SK-N-SH (cell line): ENCODE measurements around the gene SLC1A3. TPM values are rescaled to one million over a fixed set of nuclear protein-coding genes. Genes with fewer than 3 reads are reported as not detected.

ENCODE experiments used
- CTCF ChIA-PET: fragments of 300-600, 350-600 bp; formaldehyde crosslinking; extraction: SDS; loops from one replicate; lab custom pipeline; 2021; lab: Yijun Ruan, JAX
- POLR2A ChIA-PET: fragments of 350-600 bp; sonication (Branson Sonifier 250); formaldehyde crosslinking; extraction: SDS; loops from one replicate; lab custom pipeline; 2020; ENCODE audit warnings: antibody characterized with exemption, inconsistent platforms; lab: Yijun Ruan, JAX
- DNase-seq: peaks from one replicate; pipeline ENCODE4 v3.0.0; 2012
- H2AFZ ChIP-seq: fragments of 200-600 bp; sonication (generic); 2 replicates; pipeline ENCODE4 v1.8.1; 2016; ENCODE audit warnings: antibody characterized with exemption, mild to moderate bottlenecking, low read depth
- H3F3A ChIP-seq: fragments of 200-600 bp; sonication (generic); replicated peaks from 2 replicates; pipeline ENCODE3; 2016; ENCODE audit warnings: antibody characterized with exemption, mild to moderate bottlenecking; ENCODE audit not compliant: insufficient read depth
- H3K27ac ChIP-seq, 2 experiments: fragments of 200-500 bp in 1 of 2; fragments of 200-600 bp in 1 of 2; sonication (Bioruptor generic) in 1 of 2; sonication (generic), shearing (Covaris generic) in 1 of 2; 2 replicates each; pipeline versions ENCODE4 v1.5.1 to v1.6.1; 2014 to 2016; ENCODE audit warnings: low read depth in 2 of 2, inconsistent platforms in 1 of 2, low read length in 1 of 2, mild to moderate bottlenecking in 1 of 2, mixed read lengths in 1 of 2
- H3K27me3 ChIP-seq: fragments of 200-600 bp; sonication (generic), shearing (Covaris generic); 2 replicates; pipeline ENCODE4 v1.6.1; 2016; ENCODE audit warnings: mixed run types; ENCODE audit not compliant: insufficient read depth
- H3K36me3 ChIP-seq, 2 experiments: fragments of 200-500 bp in 1 of 2; fragments of 200-600 bp in 1 of 2; sonication (Bioruptor generic) in 1 of 2; sonication (generic) in 1 of 2; replicated peaks in 1 of 2; 2 replicates each; pipeline versions ENCODE3 to v1.5.1; 2014 to 2016; ENCODE audit warnings: low read length in 1 of 2, mild to moderate bottlenecking in 1 of 2; ENCODE audit not compliant: insufficient read depth in 2 of 2, control insufficient read depth in 1 of 2
- H3K4me1 ChIP-seq, 2 experiments: fragments of 200-500 bp in 1 of 2; fragments of 200-600 bp in 1 of 2; sonication (Bioruptor generic) in 1 of 2; sonication (generic), shearing (Covaris generic) in 1 of 2; 2 replicates each; pipeline versions ENCODE4 v1.5.1 to v1.6.1; 2014 to 2016; ENCODE audit warnings: low read depth in 1 of 2, low read length in 1 of 2, mixed run types in 1 of 2; ENCODE audit not compliant: insufficient read depth in 2 of 2, control insufficient read depth in 1 of 2
- H3K4me2 ChIP-seq: fragments of 200-600 bp; sonication (generic), shearing (Covaris generic); 2 replicates; pipeline ENCODE4 v1.6.1; 2017; ENCODE audit warnings: mixed run types
- H3K4me3 ChIP-seq, 2 experiments: fragments of 200-500 bp in 1 of 2; fragments of 200-600 bp in 1 of 2; sonication (Bioruptor generic) in 1 of 2; sonication (generic), shearing (Covaris generic) in 1 of 2; 2 replicates each; pipeline versions ENCODE4 v1.5.1 to v1.8.1; 2014 to 2016; ENCODE audit warnings: low read depth in 2 of 2, inconsistent platforms in 1 of 2, low read length in 1 of 2, mild to moderate bottlenecking in 1 of 2, mixed read lengths in 1 of 2, moderate library complexity in 1 of 2
- H3K79me2 ChIP-seq: fragments of 200-600 bp; sonication (generic); 2 replicates; pipeline ENCODE4 v1.8.1; 2017; ENCODE audit warnings: mild to moderate bottlenecking; ENCODE audit not compliant: insufficient read depth
- H3K9ac ChIP-seq: fragments of 200-600 bp; sonication (generic); 2 replicates; pipeline ENCODE4 v1.6.1; 2017; ENCODE audit warnings: mixed run types
- H3K9me2 ChIP-seq: fragments of 200-600 bp; sonication (generic); 2 replicates; pipeline ENCODE4 v1.6.1; 2017; ENCODE audit warnings: mixed run types
- H3K9me3 ChIP-seq: fragments of 200-600 bp; sonication (generic); 2 replicates; pipeline ENCODE4 v1.6.1; 2017; ENCODE audit warnings: mixed run types, mild to moderate bottlenecking, moderate library complexity
- H4K20me1 ChIP-seq: fragments of 200-600 bp; sonication (generic); 2 replicates; pipeline ENCODE4 v1.6.1; 2017; ENCODE audit warnings: mild to moderate bottlenecking, mixed run types; ENCODE audit not compliant: insufficient read depth
- CHD2 ChIP-seq: fragments of 150-350 bp; IDR thresholded peaks from 2 replicates; pipeline ENCODE4 v1.6.1; 2018; ENCODE audit warnings: low read length; ENCODE audit not compliant: partially characterized antibody
- ELF1 ChIP-seq: IDR thresholded peaks from 2 replicates; pipeline ENCODE4 v1.4.0; 2012
- EZH2phosphoT487 ChIP-seq: fragments of 200-600 bp; sonication (generic); IDR thresholded peaks from 2 replicates; pipeline ENCODE4 v1.6.1; 2017; ENCODE audit warnings: low read depth, mixed run types, mild to moderate bottlenecking, antibody characterized with exemption, moderate library complexity, borderline replicate concordance
- FOSL2 ChIP-seq: IDR thresholded peaks from 2 replicates; pipeline ENCODE4 v1.4.0; 2012; ENCODE audit warnings: low read depth, mild to moderate bottlenecking, moderate library complexity, borderline replicate concordance
- MXI1 ChIP-seq: IDR thresholded peaks from 2 replicates; pipeline ENCODE4 v1.6.1; 2012; ENCODE audit warnings: mild to moderate bottlenecking, low read depth, low read length, improper control_type of control experiment
- NRF1 ChIP-seq: IDR thresholded peaks from 2 replicates; pipeline ENCODE4 v1.6.1; 2012; ENCODE audit warnings: low read depth, mild to moderate bottlenecking, low read length
- RAD21 ChIP-seq: IDR thresholded peaks from 2 replicates; pipeline ENCODE4 v1.6.1; 2012; ENCODE audit warnings: mild to moderate bottlenecking, low read length
- RCOR1 ChIP-seq: fragments of 150-350 bp; IDR thresholded peaks from 2 replicates; pipeline ENCODE4 v1.6.1; 2017; ENCODE audit warnings: antibody characterized with exemption, low read length
- TAF1 ChIP-seq: IDR thresholded peaks from 2 replicates; pipeline ENCODE4 v1.6.1; 2012; ENCODE audit warnings: low read depth, mild to moderate bottlenecking, low read length, moderate library complexity, borderline replicate concordance
- TEAD4 ChIP-seq: IDR thresholded peaks from 2 replicates; pipeline ENCODE4 v1.4.0; 2012; ENCODE audit warnings: mild to moderate bottlenecking, borderline replicate concordance; ENCODE audit not compliant: insufficient read depth
- WGBS: methylation state at CpG from one replicate; pipeline ENCODE4 v1.1.6; 2017; ENCODE audit warnings: low lambda C conversion rate; 5-methylcytosine and 5-hydroxymethylcytosine counted together
- polyA plus RNA-seq, 3 experiments: library from polyadenylated mRNA; depleted of rRNA; stranded (reverse); fragments of >200 nt; gene quantifications; 2 replicates each; pipeline ENCODE4 v1.2.3, GENCODE V29; 2012
- TF ChIP-seq, protein P1 (sequence below): IDR thresholded peaks from 2 replicates; pipeline ENCODE4 v1.4.0; 2012; ENCODE audit warnings: low read depth
- TF ChIP-seq, protein P2 (sequence below): fragments of 200-600 bp; sonication (generic); IDR thresholded peaks from 2 replicates; pipeline ENCODE4 v1.6.1; 2017; ENCODE audit warnings: antibody characterized with exemption, mild to moderate bottlenecking, moderate library complexity
- TF ChIP-seq, protein P3 (sequence below): IDR thresholded peaks from 2 replicates; pipeline ENCODE4 v1.6.1; 2012; ENCODE audit warnings: mild to moderate bottlenecking, low read depth, low read length, moderate library complexity

Gene SLC1A3
- polyA plus RNA-seq, 1 of the 3 experiments (the other 2 are of a cell fraction) = not detected

DNA sequence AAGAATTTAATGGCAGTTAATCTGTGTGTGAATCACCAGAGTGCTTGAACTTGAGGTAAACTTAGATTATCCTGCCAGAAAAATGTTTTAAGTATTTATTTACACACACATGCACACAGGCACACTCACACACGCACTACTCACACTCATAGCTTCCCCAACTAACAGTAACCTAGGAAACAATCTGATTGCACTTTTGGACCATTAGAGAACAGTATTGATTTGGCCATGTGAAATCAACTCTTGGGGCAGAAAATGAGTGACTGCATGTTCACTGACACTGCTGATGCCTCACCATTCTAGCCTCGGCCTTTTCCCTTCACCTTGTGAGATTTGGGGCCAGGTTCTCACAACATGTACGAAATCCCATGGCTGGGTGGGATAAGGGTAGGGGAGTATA is 64.1 kb downstream of the SLC1A3 start:
- 4% methylated on average over 3 of the region's 3 CpGs for WGBS
- CTCF ChIA-PET = interaction anchor here (1.0 kb wide), 1 partner anchor 26 kb away, joined by 4 read pairs; no protein-coding TSS in a partner anchor
- H3K4me1 ChIP-seq = no peaks in the 10 kb centered on the region
- H3F3A ChIP-seq = no peaks in the 10 kb centered on the region
- no peak overlapping the region for H3K4me3 ChIP-seq
- TF ChIP-seq TAF1 (no peak), RCOR1 (no peak), EZH2phosphoT487 (no peak), CHD2 (no peak), MXI1 (no peak), FOSL2 (no peak), ELF1 (no peak), TEAD4 (no peak), NRF1 (no peak), RAD21 (no peak)
- TF ChIP-seq, protein P1, sequence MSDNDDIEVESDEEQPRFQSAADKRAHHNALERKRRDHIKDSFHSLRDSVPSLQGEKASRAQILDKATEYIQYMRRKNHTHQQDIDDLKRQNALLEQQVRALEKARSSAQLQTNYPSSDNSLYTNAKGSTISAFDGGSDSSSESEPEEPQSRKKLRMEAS = no peak
- TF ChIP-seq, protein P2, sequence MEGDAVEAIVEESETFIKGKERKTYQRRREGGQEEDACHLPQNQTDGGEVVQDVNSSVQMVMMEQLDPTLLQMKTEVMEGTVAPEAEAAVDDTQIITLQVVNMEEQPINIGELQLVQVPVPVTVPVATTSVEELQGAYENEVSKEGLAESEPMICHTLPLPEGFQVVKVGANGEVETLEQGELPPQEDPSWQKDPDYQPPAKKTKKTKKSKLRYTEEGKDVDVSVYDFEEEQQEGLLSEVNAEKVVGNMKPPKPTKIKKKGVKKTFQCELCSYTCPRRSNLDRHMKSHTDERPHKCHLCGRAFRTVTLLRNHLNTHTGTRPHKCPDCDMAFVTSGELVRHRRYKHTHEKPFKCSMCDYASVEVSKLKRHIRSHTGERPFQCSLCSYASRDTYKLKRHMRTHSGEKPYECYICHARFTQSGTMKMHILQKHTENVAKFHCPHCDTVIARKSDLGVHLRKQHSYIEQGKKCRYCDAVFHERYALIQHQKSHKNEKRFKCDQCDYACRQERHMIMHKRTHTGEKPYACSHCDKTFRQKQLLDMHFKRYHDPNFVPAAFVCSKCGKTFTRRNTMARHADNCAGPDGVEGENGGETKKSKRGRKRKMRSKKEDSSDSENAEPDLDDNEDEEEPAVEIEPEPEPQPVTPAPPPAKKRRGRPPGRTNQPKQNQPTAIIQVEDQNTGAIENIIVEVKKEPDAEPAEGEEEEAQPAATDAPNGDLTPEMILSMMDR = no peak
- TF ChIP-seq, protein P3, sequence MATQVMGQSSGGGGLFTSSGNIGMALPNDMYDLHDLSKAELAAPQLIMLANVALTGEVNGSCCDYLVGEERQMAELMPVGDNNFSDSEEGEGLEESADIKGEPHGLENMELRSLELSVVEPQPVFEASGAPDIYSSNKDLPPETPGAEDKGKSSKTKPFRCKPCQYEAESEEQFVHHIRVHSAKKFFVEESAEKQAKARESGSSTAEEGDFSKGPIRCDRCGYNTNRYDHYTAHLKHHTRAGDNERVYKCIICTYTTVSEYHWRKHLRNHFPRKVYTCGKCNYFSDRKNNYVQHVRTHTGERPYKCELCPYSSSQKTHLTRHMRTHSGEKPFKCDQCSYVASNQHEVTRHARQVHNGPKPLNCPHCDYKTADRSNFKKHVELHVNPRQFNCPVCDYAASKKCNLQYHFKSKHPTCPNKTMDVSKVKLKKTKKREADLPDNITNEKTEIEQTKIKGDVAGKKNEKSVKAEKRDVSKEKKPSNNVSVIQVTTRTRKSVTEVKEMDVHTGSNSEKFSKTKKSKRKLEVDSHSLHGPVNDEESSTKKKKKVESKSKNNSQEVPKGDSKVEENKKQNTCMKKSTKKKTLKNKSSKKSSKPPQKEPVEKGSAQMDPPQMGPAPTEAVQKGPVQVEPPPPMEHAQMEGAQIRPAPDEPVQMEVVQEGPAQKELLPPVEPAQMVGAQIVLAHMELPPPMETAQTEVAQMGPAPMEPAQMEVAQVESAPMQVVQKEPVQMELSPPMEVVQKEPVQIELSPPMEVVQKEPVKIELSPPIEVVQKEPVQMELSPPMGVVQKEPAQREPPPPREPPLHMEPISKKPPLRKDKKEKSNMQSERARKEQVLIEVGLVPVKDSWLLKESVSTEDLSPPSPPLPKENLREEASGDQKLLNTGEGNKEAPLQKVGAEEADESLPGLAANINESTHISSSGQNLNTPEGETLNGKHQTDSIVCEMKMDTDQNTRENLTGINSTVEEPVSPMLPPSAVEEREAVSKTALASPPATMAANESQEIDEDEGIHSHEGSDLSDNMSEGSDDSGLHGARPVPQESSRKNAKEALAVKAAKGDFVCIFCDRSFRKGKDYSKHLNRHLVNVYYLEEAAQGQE = no peak
- TF ChIP-seq, all 33 proteins: peak for 0
- no peaks in the 10 kb centered on the region for H3K9me3 ChIP-seq
- H3K36me3 ChIP-seq = no peaks in the 10 kb centered on the region
- no peaks in the 10 kb centered on the region for H3K79me2 ChIP-seq
- DNase-seq = no peak
- no peak overlapping the region for H3K9ac ChIP-seq
- H4K20me1 ChIP-seq = no peaks in the 10 kb centered on the region
- H3K27ac ChIP-seq = no peak overlapping the region
- POLR2A ChIA-PET = no interaction called here
- no peaks in the 10 kb centered on the region for H3K9me2 ChIP-seq
- peaks cover 7% of the 10 kb centered on the region; the same call in 1 of the 2 replicates for H3K27me3 ChIP-seq
- H2AFZ ChIP-seq = no peak overlapping the region
- no peak overlapping the region for H3K4me2 ChIP-seq
